Measurements from ENCODE around the gene GYG2. TPM values are rescaled to one million over a fixed set of nuclear protein-coding genes. Genes with fewer than 3 reads are reported as not detected.

Gene GYG2
- total RNA-seq, 2 donors from 2014 or later = 52.6 to 108 TPM

- peaks cover 6% of the 10 kb centered on the region for H3K9me3 Mint-ChIP-seq
- WGBS, 2 experiments (ENCODE audit: insufficient coverage in 1 of 2, insufficient read length in 1 of 2) = 96 to 100% methylated on average over 1 of the region's 1 CpG
- no peaks in the 10 kb centered on the region for H3K27me3 Mint-ChIP-seq (ENCODE audit: insufficient read depth)
Measured at GRCh38 chrX:2879670-2880069, 50.9 kb downstream of the GYG2 start.

GRCh38 chrX:2883770-2884169 is 55.0 kb downstream of the GYG2 start:
- Histone ChIP-seq H3K4me3 (ENCODE audit: low read length) (no peak overlapping the region), H3K27me3 (ENCODE audit: control insufficient read depth, insufficient read depth, low read length, poor library complexity, severe bottlenecking) (no peaks in the 10 kb centered on the region), H3K4me1 (ENCODE audit: control insufficient read depth, insufficient read depth, low read length) (no peaks in the 10 kb centered on the region), H3K9me3 (ENCODE audit: control insufficient read depth, low read length) (no peaks in the 10 kb centered on the region), H3K36me3 (ENCODE audit: control insufficient read depth, insufficient read depth, low read length) (peaks cover 15% of the 10 kb centered on the region), H3K27ac (ENCODE audit: low read depth, low read length) (no peak overlapping the region), H3K9ac (ENCODE audit: extremely low read depth, low read length, poor library complexity, severe bottlenecking) (no peak overlapping the region)
- Mint-ChIP-seq H3K9me3 (no peaks in the 10 kb centered on the region), H3K27me3 (ENCODE audit: insufficient read depth) (no peaks in the 10 kb centered on the region), H3K4me1 (peaks cover 5% of the 10 kb centered on the region), H3K36me3 (ENCODE audit: low read depth) (peaks cover 75% of the 10 kb centered on the region), H3K27ac (no peak overlapping the region), H3K4me3 (no peak overlapping the region)
- TF ChIP-seq, protein P1, sequence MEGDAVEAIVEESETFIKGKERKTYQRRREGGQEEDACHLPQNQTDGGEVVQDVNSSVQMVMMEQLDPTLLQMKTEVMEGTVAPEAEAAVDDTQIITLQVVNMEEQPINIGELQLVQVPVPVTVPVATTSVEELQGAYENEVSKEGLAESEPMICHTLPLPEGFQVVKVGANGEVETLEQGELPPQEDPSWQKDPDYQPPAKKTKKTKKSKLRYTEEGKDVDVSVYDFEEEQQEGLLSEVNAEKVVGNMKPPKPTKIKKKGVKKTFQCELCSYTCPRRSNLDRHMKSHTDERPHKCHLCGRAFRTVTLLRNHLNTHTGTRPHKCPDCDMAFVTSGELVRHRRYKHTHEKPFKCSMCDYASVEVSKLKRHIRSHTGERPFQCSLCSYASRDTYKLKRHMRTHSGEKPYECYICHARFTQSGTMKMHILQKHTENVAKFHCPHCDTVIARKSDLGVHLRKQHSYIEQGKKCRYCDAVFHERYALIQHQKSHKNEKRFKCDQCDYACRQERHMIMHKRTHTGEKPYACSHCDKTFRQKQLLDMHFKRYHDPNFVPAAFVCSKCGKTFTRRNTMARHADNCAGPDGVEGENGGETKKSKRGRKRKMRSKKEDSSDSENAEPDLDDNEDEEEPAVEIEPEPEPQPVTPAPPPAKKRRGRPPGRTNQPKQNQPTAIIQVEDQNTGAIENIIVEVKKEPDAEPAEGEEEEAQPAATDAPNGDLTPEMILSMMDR (conservative IDR thresholded peaks at IDR 0.05) = no peak
- 96 to 100% methylated on average over 6 to 14 of the region's 14 CpGs for WGBS, 2 experiments (ENCODE audit: insufficient coverage in 1 of 2, insufficient read length in 1 of 2)
- peak; percentile 36 for DNase-seq

More at GRCh38 chrX:2879670-2880069, 50.9 kb downstream of the GYG2 start:
- Histone ChIP-seq H3K9ac (ENCODE audit: extremely low read depth, low read length, poor library complexity, severe bottlenecking) (no peak overlapping the region), H3K9me3 (ENCODE audit: control insufficient read depth, low read length) (peaks cover under 1% of the 10 kb centered on the region), H3K4me3 (ENCODE audit: low read length) (no peak overlapping the region), H3K36me3 (ENCODE audit: control insufficient read depth, insufficient read depth, low read length) (peaks cover 21% of the 10 kb centered on the region), H3K27me3 (ENCODE audit: control insufficient read depth, insufficient read depth, low read length, poor library complexity, severe bottlenecking) (no peaks in the 10 kb centered on the region), H3K27ac (ENCODE audit: low read depth, low read length) (no peak overlapping the region), H3K4me1 (ENCODE audit: control insufficient read depth, insufficient read depth, low read length) (no peaks in the 10 kb centered on the region)
- H3K4me3 Mint-ChIP-seq = no peak overlapping the region
- peaks cover 3% of the 10 kb centered on the region for H3K4me1 Mint-ChIP-seq
- H3K27ac Mint-ChIP-seq = no peak overlapping the region
- DNase-seq = no peak
- TF ChIP-seq, protein P1 (conservative IDR thresholded peaks at IDR 0.05) = no peak
- H3K36me3 Mint-ChIP-seq (ENCODE audit: low read depth) = peaks cover 81% of the 10 kb centered on the region

DNA sequence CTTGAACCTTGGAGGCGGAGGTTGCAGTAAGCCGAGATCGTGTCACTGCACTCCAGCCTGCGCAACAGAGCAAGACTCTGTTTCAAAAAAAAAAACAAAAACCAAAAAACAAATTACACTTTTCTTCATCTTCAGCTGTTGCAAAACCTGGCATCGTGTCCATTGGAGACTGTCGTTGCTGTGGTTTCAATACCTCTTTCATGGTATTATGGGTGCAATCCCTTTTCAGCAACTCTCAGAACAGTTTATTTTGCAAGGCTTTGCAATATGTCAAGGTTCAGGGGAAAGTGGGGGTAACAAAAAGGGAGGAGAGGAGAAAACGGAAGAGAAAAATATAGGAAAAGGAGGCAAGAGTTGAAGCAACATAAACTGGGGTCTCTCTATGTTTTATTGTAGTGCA is 59.6 kb downstream of the GYG2 start:
- H3K4me3 ChIP-seq (ENCODE audit: low read length) = no peak overlapping the region
- Mint-ChIP-seq H3K27ac (no peak overlapping the region), H3K9me3 (no peaks in the 10 kb centered on the region), H3K36me3 (ENCODE audit: low read depth) (peaks cover 47% of the 10 kb centered on the region), H3K27me3 (ENCODE audit: insufficient read depth) (no peaks in the 10 kb centered on the region), H3K4me1 (peaks cover 36% of the 10 kb centered on the region), H3K4me3 (no peak overlapping the region)
- no peaks in the 10 kb centered on the region for H3K9me3 ChIP-seq (ENCODE audit: control insufficient read depth, low read length)
- peaks cover 13% of the 10 kb centered on the region for H3K36me3 ChIP-seq (ENCODE audit: control insufficient read depth, insufficient read depth, low read length)
- WGBS, 2 experiments (ENCODE audit: insufficient coverage in 1 of 2, insufficient read length in 1 of 2) = 93 to 100% methylated on average over 2 to 7 of the region's 7 CpGs
- TF ChIP-seq, protein P1 (conservative IDR thresholded peaks at IDR 0.05) = no peak
- no peak overlapping the region for H3K9ac ChIP-seq (ENCODE audit: extremely low read depth, low read length, poor library complexity, severe bottlenecking)
- H3K4me1 ChIP-seq (ENCODE audit: control insufficient read depth, insufficient read depth, low read length) = no peaks in the 10 kb centered on the region
- H3K27ac ChIP-seq (ENCODE audit: low read depth, low read length) = no peak overlapping the region
- no peaks in the 10 kb centered on the region for H3K27me3 ChIP-seq (ENCODE audit: control insufficient read depth, insufficient read depth, low read length, poor library complexity, severe bottlenecking)
- DNase-seq = no peak
